HEK293T (cell line): Measurements from ENCODE around the gene LARGE1.
"Not testable (repeated sequence)": the region's sequence is repeated elsewhere in the genome, so short reads cannot be mapped to it uniquely, and the experiment has no call there.

Experiments
- CTCF ChIA-PET: fragments of 350-600 bp; formaldehyde crosslinking; extraction: SDS; loops from one replicate; lab custom pipeline; 2021; ENCODE audit warnings: antibody characterized with exemption, inconsistent platforms; lab: Yijun Ruan, JAX
- POLR2A ChIA-PET: fragments of 350-600 bp; formaldehyde crosslinking; extraction: SDS; loops from one replicate; lab custom pipeline; 2020; ENCODE audit warnings: antibody characterized with exemption, inconsistent platforms; lab: Yijun Ruan, JAX
- DNase-seq: peaks from one replicate; pipeline ENCODE4 v3.0.0; 2012; ENCODE audit warnings: mixed read lengths; ENCODE audit errors: extremely low spot score
- ARNT ChIP-seq: fragments of 450-650 bp; IDR thresholded peaks from 2 replicates; pipeline ENCODE4 v1.6.1; 2017; ENCODE audit warnings: mild to moderate bottlenecking
- BHLHE40 ChIP-seq: fragments of 450-650 bp; IDR thresholded peaks from 2 replicates; pipeline ENCODE4 v1.6.1; 2016; ENCODE audit warnings: mild to moderate bottlenecking, moderate library complexity, borderline replicate concordance
- CTBP1 ChIP-seq: fragments of 450-650 bp; IDR thresholded peaks from 2 replicates; pipeline ENCODE4 v1.6.1; 2016; ENCODE audit warnings: borderline replicate concordance
- ELF4 ChIP-seq: fragments of 450-650 bp; IDR thresholded peaks from 2 replicates; pipeline ENCODE4 v1.6.1; 2017; ENCODE audit warnings: antibody characterized with exemption
- FOXA1 ChIP-seq: fragments of 450-650 bp; IDR thresholded peaks from 2 replicates; pipeline ENCODE4 v1.6.1; 2016; ENCODE audit warnings: mild to moderate bottlenecking
- FOXK2 ChIP-seq: fragments of 450-650 bp; IDR thresholded peaks from 2 replicates; pipeline ENCODE4 v1.6.1; 2016; ENCODE audit warnings: mild to moderate bottlenecking
- FOXM1 ChIP-seq: fragments of 450-650 bp; IDR thresholded peaks from 2 replicates; pipeline ENCODE4 v1.6.1; 2017; ENCODE audit warnings: mild to moderate bottlenecking, borderline replicate concordance
- HDGF ChIP-seq: fragments of 450-650 bp; IDR thresholded peaks from 2 replicates; pipeline ENCODE4 v1.6.1; 2017; ENCODE audit warnings: antibody characterized with exemption, borderline replicate concordance
- L3MBTL2 ChIP-seq: fragments of 450-650 bp; conservative IDR thresholded peaks from 2 replicates; pipeline ENCODE4 v1.6.1; 2016; ENCODE audit warnings: mild to moderate bottlenecking
- LEF1 ChIP-seq: fragments of 450-650 bp; IDR thresholded peaks from 2 replicates; pipeline ENCODE4 v1.6.1; 2017; ENCODE audit warnings: mild to moderate bottlenecking, borderline replicate concordance
- NFRKB ChIP-seq: fragments of 450-650 bp; IDR thresholded peaks from 2 replicates; pipeline ENCODE4 v1.6.1; 2016; ENCODE audit warnings: mild to moderate bottlenecking, moderate library complexity
- PKNOX1 ChIP-seq: fragments of 450-650 bp; IDR thresholded peaks from 2 replicates; pipeline ENCODE4 v1.6.1; 2016
- SP1 ChIP-seq: fragments of 450-650 bp; IDR thresholded peaks from 2 replicates; pipeline ENCODE4 v1.6.1; 2017
- SUZ12 ChIP-seq: fragments of 450-650 bp; IDR thresholded peaks from 2 replicates; pipeline ENCODE4 v1.6.1; 2016; ENCODE audit warnings: mild to moderate bottlenecking
- TARDBP ChIP-seq: fragments of 450-650 bp; IDR thresholded peaks from 2 replicates; pipeline ENCODE4 v1.6.1; 2016
- ZNF384 ChIP-seq: fragments of 450-650 bp; IDR thresholded peaks from 2 replicates; pipeline ENCODE4 v1.6.1; 2016

Gene LARGE1

GRCh38 chr22:33381531-33382406 lies 538.5 kb downstream of the LARGE1 start:
- ChIA-PET CTCF (no interaction called here), POLR2A (no interaction called here)
- DNase-seq: no peak
- TF ChIP-seq SUZ12: no peak
- no peak for TF ChIP-seq CTBP1
- no peak for TF ChIP-seq SP1
- no peak for TF ChIP-seq PKNOX1
- TF ChIP-seq ELF4: no peak
- TF ChIP-seq BHLHE40: no peak
- TF ChIP-seq LEF1: no peak
- no peak for TF ChIP-seq FOXA1
- no peak for TF ChIP-seq TARDBP
- TF ChIP-seq ZNF384: no peak
- no peak for TF ChIP-seq FOXM1
- no peak for TF ChIP-seq NFRKB
- no peak for TF ChIP-seq FOXK2
- no peak for TF ChIP-seq HDGF

DNA sequence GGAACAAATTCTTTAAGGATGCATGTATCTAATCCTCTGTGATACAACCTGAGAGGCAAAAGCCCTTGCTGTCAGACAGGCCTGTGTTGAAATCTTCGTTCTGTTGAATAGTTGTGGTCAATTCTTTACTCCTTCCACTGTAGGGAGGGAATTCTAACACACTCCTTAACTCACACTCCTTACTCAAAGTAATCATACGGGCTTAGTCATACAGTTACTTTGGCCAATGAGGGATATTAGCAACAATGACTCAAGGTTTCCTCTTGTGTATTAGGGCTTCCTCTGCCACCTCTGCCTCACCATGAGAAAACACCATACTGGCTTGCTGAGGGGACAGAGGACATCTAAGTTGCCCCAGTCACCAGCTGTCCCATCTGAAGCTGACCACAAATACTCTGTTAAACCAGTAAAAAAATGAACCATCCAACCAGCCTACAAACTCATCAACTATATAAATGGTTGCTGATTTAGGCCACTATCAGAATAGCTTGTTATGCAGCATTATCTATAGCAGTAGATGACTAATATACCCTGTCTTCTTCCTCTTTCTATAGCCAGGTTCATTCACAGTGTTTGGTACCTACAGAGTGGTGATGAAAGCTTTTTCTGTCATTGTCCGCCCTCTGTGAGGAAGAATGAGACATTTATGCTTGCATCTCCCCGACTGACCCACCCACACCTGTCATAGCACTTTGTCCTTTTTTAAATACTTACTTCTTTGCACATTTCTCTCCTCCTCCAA lies 539.3 kb downstream of the LARGE1 start:
- DNase-seq: no peak
- POLR2A ChIA-PET: no interaction called here
- CTCF ChIA-PET: no interaction called here
- TF ChIP-seq FOXA1: no peak
- no peak for TF ChIP-seq BHLHE40
- no peak for TF ChIP-seq ZNF384
- no peak for TF ChIP-seq CTBP1
- no peak for TF ChIP-seq FOXM1
- no peak for TF ChIP-seq HDGF
- TF ChIP-seq ELF4: no peak
- no peak for TF ChIP-seq L3MBTL2
- no peak for TF ChIP-seq SUZ12
- no peak for TF ChIP-seq FOXK2

DNA sequence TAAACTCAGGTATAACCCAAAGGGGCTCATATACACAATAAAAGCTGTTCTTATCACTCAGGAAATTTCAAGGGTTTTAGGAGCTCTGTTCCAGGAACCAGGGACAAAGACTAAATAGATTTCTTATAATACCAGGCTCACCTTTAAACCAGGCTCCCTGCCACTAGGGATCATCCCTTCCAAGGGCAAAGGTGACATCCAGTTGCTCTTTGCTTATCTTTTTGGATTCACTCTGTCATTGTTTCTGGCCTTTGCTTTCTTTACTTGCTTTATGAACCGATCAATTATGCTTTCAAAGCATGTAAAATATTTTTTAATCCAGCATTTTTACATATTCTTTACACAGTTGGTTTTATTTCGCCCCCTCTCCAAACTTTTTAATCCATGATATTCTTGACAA lies 540.4 kb downstream of the LARGE1 start:
- DNase-seq: no peak
- ChIA-PET POLR2A (no interaction called here), CTCF (no interaction called here)
- TF ChIP-seq SP1 (no peak), ARNT (no peak), ELF4 (no peak), PKNOX1 (no peak), LEF1 (no peak), BHLHE40 (no peak), TARDBP (no peak), FOXA1 (no peak), FOXK2 (no peak), NFRKB (no peak), ZNF384 (no peak), CTBP1 (no peak), HDGF (no peak), L3MBTL2 (no peak), FOXM1 (no peak), SUZ12 (no peak)

DNA sequence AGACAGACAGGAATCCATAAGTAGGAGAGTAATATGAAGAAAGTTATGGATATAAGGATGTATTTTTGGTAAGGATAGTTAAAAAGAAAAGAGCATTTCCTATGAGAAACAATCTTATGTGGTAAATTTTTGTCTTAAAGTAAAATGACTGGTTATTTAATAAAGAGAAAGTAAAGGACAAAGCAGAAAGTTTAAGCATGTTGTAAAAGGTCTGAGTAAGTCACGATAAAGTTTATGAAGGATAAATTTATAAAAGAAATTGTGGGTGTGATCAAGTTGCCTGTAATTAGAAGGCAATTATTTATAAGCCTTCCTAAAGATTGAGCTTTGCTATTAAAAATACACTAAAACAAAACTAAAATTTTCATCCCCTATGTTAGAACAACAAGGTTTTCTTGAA lies 547.4 kb downstream of the LARGE1 start:
- TF ChIP-seq CTBP1 (no peak), ELF4 (no peak), TARDBP (no peak), NFRKB (no peak), SP1 (no peak)
- ChIA-PET POLR2A (no interaction called here), CTCF (no interaction called here)
- DNase-seq: no peak

DNA sequence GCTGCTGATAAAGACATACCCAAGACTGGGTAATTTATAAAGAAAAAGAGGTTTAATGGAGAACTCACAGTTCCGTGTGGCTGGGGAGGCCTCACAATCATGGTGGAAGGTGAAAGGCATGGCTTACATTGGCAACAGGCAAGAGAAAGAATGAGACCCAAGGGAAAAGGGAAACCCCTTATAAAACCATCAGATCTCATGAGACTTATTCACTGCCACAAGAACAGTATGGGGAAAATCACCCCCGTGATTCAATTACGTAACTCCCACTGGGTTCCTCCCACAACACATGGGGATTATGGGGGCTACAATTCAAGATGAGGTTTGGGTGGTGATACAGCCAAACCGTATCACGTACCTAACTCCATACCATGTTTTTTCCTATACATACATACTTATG lies 557.0 kb downstream of the LARGE1 start:
- DNase-seq, CTCF ChIA-PET, POLR2A ChIA-PET: not testable (repeated sequence)

DNA sequence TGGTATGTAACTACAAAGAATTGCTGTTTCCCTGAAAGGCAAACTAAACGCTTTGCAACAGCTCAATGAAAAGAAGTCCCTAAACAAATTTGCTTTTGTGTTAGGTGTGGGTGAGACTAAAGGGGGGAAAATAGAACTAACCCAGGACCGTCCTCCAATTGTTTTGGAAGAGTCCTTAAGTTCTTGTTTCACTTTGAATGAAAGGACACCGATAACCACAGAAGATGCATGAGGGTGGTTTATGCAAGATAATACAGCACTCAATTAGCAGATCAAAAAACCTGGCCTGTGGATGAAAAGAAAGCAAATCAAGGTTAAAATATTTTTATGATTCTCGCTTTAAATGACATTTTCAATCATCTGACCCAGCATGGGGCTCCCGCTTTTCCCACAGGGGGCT lies 557.6 kb downstream of the LARGE1 start:
- ChIA-PET CTCF (interaction anchor here (0.8 kb wide), 1 partner anchor 10 kb away, joined by 4 read pairs; no protein-coding TSS in a partner anchor), POLR2A (no interaction called here)
- TF ChIP-seq LEF1 (no peak), FOXA1 (no peak), PKNOX1 (no peak), SUZ12 (no peak), L3MBTL2 (no peak), NFRKB (no peak), TARDBP (no peak), ARNT (no peak), ZNF384 (no peak), ELF4 (no peak), FOXK2 (no peak), FOXM1 (no peak), BHLHE40 (no peak), CTBP1 (no peak), SP1 (no peak), HDGF (no peak)
- no peak for DNase-seq
